SK-N-SH (cell line): ENCODE results near the gene TMTC2. TPM values are rescaled to one million over a fixed set of nuclear protein-coding genes. Genes with fewer than 3 reads are reported as not detected.

ENCODE experiments used
- CTCF ChIA-PET: fragments of 300-600, 350-600 bp; formaldehyde crosslinking; extraction: SDS; loops from one replicate; lab custom pipeline; 2021; lab: Yijun Ruan, JAX
- POLR2A ChIA-PET: fragments of 350-600 bp; sonication (Branson Sonifier 250); formaldehyde crosslinking; extraction: SDS; loops from one replicate; lab custom pipeline; 2020; ENCODE audit warnings: antibody characterized with exemption, inconsistent platforms; lab: Yijun Ruan, JAX
- DNase-seq: peaks from one replicate; pipeline ENCODE4 v3.0.0; 2012
- H2AFZ ChIP-seq: fragments of 200-600 bp; sonication (generic); 2 replicates; pipeline ENCODE4 v1.8.1; 2016; ENCODE audit warnings: antibody characterized with exemption, mild to moderate bottlenecking, low read depth
- H3F3A ChIP-seq: fragments of 200-600 bp; sonication (generic); replicated peaks from 2 replicates; pipeline ENCODE3; 2016; ENCODE audit warnings: antibody characterized with exemption, mild to moderate bottlenecking; ENCODE audit not compliant: insufficient read depth
- H3K27ac ChIP-seq, 2 experiments: fragments of 200-500 bp in 1 of 2; fragments of 200-600 bp in 1 of 2; sonication (Bioruptor generic) in 1 of 2; sonication (generic), shearing (Covaris generic) in 1 of 2; 2 replicates each; pipeline versions ENCODE4 v1.5.1 to v1.6.1; 2014 to 2016; ENCODE audit warnings: low read depth in 2 of 2, inconsistent platforms in 1 of 2, low read length in 1 of 2, mild to moderate bottlenecking in 1 of 2, mixed read lengths in 1 of 2
- H3K27me3 ChIP-seq: fragments of 200-600 bp; sonication (generic), shearing (Covaris generic); 2 replicates; pipeline ENCODE4 v1.6.1; 2016; ENCODE audit warnings: mixed run types; ENCODE audit not compliant: insufficient read depth
- H3K36me3 ChIP-seq, 2 experiments: fragments of 200-500 bp in 1 of 2; fragments of 200-600 bp in 1 of 2; sonication (Bioruptor generic) in 1 of 2; sonication (generic) in 1 of 2; replicated peaks in 1 of 2; 2 replicates each; pipeline versions ENCODE3 to v1.5.1; 2014 to 2016; ENCODE audit warnings: low read length in 1 of 2, mild to moderate bottlenecking in 1 of 2; ENCODE audit not compliant: insufficient read depth in 2 of 2, control insufficient read depth in 1 of 2
- H3K4me1 ChIP-seq, 2 experiments: fragments of 200-500 bp in 1 of 2; fragments of 200-600 bp in 1 of 2; sonication (Bioruptor generic) in 1 of 2; sonication (generic), shearing (Covaris generic) in 1 of 2; 2 replicates each; pipeline versions ENCODE4 v1.5.1 to v1.6.1; 2014 to 2016; ENCODE audit warnings: low read depth in 1 of 2, low read length in 1 of 2, mixed run types in 1 of 2; ENCODE audit not compliant: insufficient read depth in 2 of 2, control insufficient read depth in 1 of 2
- H3K4me2 ChIP-seq: fragments of 200-600 bp; sonication (generic), shearing (Covaris generic); 2 replicates; pipeline ENCODE4 v1.6.1; 2017; ENCODE audit warnings: mixed run types
- H3K4me3 ChIP-seq, 2 experiments: fragments of 200-500 bp in 1 of 2; fragments of 200-600 bp in 1 of 2; sonication (Bioruptor generic) in 1 of 2; sonication (generic), shearing (Covaris generic) in 1 of 2; 2 replicates each; pipeline versions ENCODE4 v1.5.1 to v1.8.1; 2014 to 2016; ENCODE audit warnings: low read depth in 2 of 2, inconsistent platforms in 1 of 2, low read length in 1 of 2, mild to moderate bottlenecking in 1 of 2, mixed read lengths in 1 of 2, moderate library complexity in 1 of 2
- H3K79me2 ChIP-seq: fragments of 200-600 bp; sonication (generic); 2 replicates; pipeline ENCODE4 v1.8.1; 2017; ENCODE audit warnings: mild to moderate bottlenecking; ENCODE audit not compliant: insufficient read depth
- H3K9ac ChIP-seq: fragments of 200-600 bp; sonication (generic); 2 replicates; pipeline ENCODE4 v1.6.1; 2017; ENCODE audit warnings: mixed run types
- H3K9me2 ChIP-seq: fragments of 200-600 bp; sonication (generic); 2 replicates; pipeline ENCODE4 v1.6.1; 2017; ENCODE audit warnings: mixed run types
- H3K9me3 ChIP-seq: fragments of 200-600 bp; sonication (generic); 2 replicates; pipeline ENCODE4 v1.6.1; 2017; ENCODE audit warnings: mixed run types, mild to moderate bottlenecking, moderate library complexity
- H4K20me1 ChIP-seq: fragments of 200-600 bp; sonication (generic); 2 replicates; pipeline ENCODE4 v1.6.1; 2017; ENCODE audit warnings: mild to moderate bottlenecking, mixed run types; ENCODE audit not compliant: insufficient read depth
- NFIC ChIP-seq: IDR thresholded peaks from 2 replicates; pipeline ENCODE4 v1.4.0; 2012; ENCODE audit warnings: borderline replicate concordance
- NRF1 ChIP-seq: IDR thresholded peaks from 2 replicates; pipeline ENCODE4 v1.6.1; 2012; ENCODE audit warnings: low read depth, mild to moderate bottlenecking, low read length
- PBX3 ChIP-seq: IDR thresholded peaks from 2 replicates; pipeline ENCODE4; 2012
- REST ChIP-seq: IDR thresholded peaks from 2 replicates; pipeline ENCODE4 v1.6.1; 2012; ENCODE audit warnings: mild to moderate bottlenecking, low read depth, low read length, moderate library complexity
- SIN3A ChIP-seq: IDR thresholded peaks from 2 replicates; pipeline ENCODE4 v1.6.1; 2012; ENCODE audit warnings: low read depth, mild to moderate bottlenecking, low read length, moderate library complexity, borderline replicate concordance
- TCF12 ChIP-seq: IDR thresholded peaks from 2 replicates; pipeline ENCODE4 v1.4.0; 2012
- polyA plus RNA-seq, 3 experiments: library from polyadenylated mRNA; depleted of rRNA; stranded (reverse); fragments of >200 nt; gene quantifications; 2 replicates each; pipeline ENCODE4 v1.2.3, GENCODE V29; 2012

TMTC2 gene
- polyA plus RNA-seq, 1 of the 3 experiments (the other 2 are of a cell fraction) = 4.1 TPM

- no peak overlapping the region for H3K27ac ChIP-seq
- H3K4me2 ChIP-seq = no peak overlapping the region
- no peaks in the 10 kb centered on the region for H3K9me2 ChIP-seq
- H3K36me3 ChIP-seq = peaks cover 0 to 2% of the 10 kb centered on the region in 2 experiments
- H3K4me3 ChIP-seq = no peak overlapping the region
- H3K4me1 ChIP-seq = 0 out of 4 replicates have a peak, but pooled peaks cover 0 to 4% of the 10 kb centered on the region in 2 experiments
- H3K79me2 ChIP-seq = no peaks in the 10 kb centered on the region
- no peak overlapping the region for H3K9ac ChIP-seq
- ChIA-PET CTCF (no interaction called here), POLR2A (no interaction called here)
- H3K9me3 ChIP-seq = no peaks in the 10 kb centered on the region
- H4K20me1 ChIP-seq = no peaks in the 10 kb centered on the region
- peak; percentile 23; the same call in 1 of the 2 replicates for TF ChIP-seq TCF12
- peak; percentile 32; the same call in 1 of the 2 replicates for TF ChIP-seq PBX3
- TF ChIP-seq NRF1 = no peak
- DNase-seq = no peak
- no peaks in the 10 kb centered on the region for H3K27me3 ChIP-seq
- H3F3A ChIP-seq = no peaks in the 10 kb centered on the region
- no peak overlapping the region for H2AFZ ChIP-seq
Observed at GRCh38 chr12:82996168-82996812, 309.6 kb downstream of the TMTC2 start.

- Histone ChIP-seq H3K9me2 (no peaks in the 10 kb centered on the region), H3K4me2 (no peak overlapping the region)
- TF ChIP-seq REST (no peak), NFIC (no peak), SIN3A (no peak), TCF12 (no peak)
- TF ChIP-seq, all 33 proteins: peak for 0
- H3K79me2 ChIP-seq = no peaks in the 10 kb centered on the region
- H4K20me1 ChIP-seq = no peaks in the 10 kb centered on the region
- peaks cover 0 to 2% of the 10 kb centered on the region in 2 experiments for H3K36me3 ChIP-seq
- no peaks in the 10 kb centered on the region for H3K9me3 ChIP-seq
- no peak overlapping the region for H3K27ac ChIP-seq
- ChIA-PET POLR2A (no interaction called here), CTCF (interaction anchor here (1.2 kb wide), 1 partner anchor 313 kb away, joined by 3 read pairs; no protein-coding TSS in a partner anchor)
- H3K27me3 ChIP-seq = no peaks in the 10 kb centered on the region
- H3K9ac ChIP-seq = no peak overlapping the region
- H3K4me3 ChIP-seq = no peak overlapping the region
- H3K4me1 ChIP-seq = 0 out of 4 replicates have a peak, but pooled peaks cover 0 to 4% of the 10 kb centered on the region in 2 experiments
- H2AFZ ChIP-seq = no peak overlapping the region
- no peaks in the 10 kb centered on the region for H3F3A ChIP-seq
- no peak for DNase-seq
Observed at GRCh38 chr12:82998509-82998908, 311.8 kb downstream of the TMTC2 start.
